ENCODE measurements around the gene CDH24. TPM values are rescaled to one million over a fixed set of nuclear protein-coding genes. Genes with fewer than 3 reads are reported as not detected.

CDH24 gene
- total and polyA plus RNA-seq, 9 of the 15 experiments (the other 6 are each of a cell fraction or from before 2014, with no cell fraction given) = 0.04 to 16.2 (median 4.9) TPM

DNA sequence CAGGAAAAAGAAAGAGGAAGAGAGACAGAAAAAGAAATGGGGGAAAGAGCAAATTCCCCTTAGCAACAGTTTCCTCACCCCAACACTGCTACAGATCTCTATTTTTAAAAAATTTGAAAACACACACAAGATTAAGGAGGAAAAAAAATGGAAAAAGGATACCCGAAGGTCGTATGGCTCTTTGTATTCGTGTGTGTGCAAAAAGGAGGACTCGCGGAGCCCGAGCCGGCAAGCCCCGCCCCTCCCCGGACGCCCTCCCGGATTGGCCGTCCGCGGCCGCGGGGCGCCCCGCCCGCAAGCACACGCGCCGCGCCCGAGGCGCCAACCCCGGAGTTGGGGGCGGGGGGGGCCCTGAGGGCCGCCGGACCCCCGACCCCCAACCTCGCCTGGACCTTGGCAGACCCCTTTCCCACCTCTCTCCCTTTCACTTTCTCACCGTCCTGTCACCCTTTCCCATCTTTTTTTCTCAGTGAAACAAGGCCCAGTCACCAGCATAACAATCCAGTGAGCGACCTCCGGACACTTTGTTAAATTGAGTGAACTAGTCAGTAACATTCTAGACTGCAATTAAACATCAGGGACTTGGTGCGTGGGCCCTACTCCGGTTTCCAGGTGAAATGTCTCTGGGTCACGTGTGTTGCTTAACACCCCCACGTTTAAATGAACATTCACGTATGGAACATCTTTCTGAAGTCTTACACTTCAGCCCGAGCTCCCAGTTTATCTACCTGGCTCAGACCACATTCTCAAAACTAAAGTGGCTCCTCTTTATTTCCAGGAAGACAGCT, 47.2 kb downstream of the CDH24 start, which contains the start of gene C14orf93 (continued):
- TF ChIP-seq KDM5B (IDR thresholded peaks at IDR 0.05; ENCODE audit: insufficient replicate concordance, low read depth, low read length) = no peak
- no peak for TF ChIP-seq PTRF (tag; IDR thresholded peaks at IDR 0.05)
- TF ChIP-seq TAF7 (tag; IDR thresholded peaks at IDR 0.05) = peak; percentile 81
- TF ChIP-seq, protein P1, sequence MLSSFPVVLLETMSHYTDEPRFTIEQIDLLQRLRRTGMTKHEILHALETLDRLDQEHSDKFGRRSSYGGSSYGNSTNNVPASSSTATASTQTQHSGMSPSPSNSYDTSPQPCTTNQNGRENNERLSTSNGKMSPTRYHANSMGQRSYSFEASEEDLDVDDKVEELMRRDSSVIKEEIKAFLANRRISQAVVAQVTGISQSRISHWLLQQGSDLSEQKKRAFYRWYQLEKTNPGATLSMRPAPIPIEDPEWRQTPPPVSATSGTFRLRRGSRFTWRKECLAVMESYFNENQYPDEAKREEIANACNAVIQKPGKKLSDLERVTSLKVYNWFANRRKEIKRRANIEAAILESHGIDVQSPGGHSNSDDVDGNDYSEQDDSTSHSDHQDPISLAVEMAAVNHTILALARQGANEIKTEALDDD (IDR thresholded peaks at IDR 0.05) = peak; percentile 18; the same call in 1 of the 2 replicates
- no peak for TF ChIP-seq HMG20B (CRISPR knock-in tag; IDR thresholded peaks at IDR 0.05)
- no peak for TF ChIP-seq IRF2 (CRISPR knock-in tag; IDR thresholded peaks at IDR 0.05)
- no peak for TF ChIP-seq ZNF184 (CRISPR knock-in tag; IDR thresholded peaks at IDR 0.05)
- no peak for TF ChIP-seq ZNF224 (CRISPR knock-in tag; IDR thresholded peaks at IDR 0.05)
- TF ChIP-seq, protein P2, sequence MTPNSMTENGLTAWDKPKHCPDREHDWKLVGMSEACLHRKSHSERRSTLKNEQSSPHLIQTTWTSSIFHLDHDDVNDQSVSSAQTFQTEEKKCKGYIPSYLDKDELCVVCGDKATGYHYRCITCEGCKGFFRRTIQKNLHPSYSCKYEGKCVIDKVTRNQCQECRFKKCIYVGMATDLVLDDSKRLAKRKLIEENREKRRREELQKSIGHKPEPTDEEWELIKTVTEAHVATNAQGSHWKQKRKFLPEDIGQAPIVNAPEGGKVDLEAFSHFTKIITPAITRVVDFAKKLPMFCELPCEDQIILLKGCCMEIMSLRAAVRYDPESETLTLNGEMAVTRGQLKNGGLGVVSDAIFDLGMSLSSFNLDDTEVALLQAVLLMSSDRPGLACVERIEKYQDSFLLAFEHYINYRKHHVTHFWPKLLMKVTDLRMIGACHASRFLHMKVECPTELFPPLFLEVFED (CRISPR knock-in tag; conservative IDR thresholded peaks at IDR 0.05) = 0 out of 2 replicates have a peak, but pooled peaks have one; percentile 65
- TF ChIP-seq, protein P3, sequence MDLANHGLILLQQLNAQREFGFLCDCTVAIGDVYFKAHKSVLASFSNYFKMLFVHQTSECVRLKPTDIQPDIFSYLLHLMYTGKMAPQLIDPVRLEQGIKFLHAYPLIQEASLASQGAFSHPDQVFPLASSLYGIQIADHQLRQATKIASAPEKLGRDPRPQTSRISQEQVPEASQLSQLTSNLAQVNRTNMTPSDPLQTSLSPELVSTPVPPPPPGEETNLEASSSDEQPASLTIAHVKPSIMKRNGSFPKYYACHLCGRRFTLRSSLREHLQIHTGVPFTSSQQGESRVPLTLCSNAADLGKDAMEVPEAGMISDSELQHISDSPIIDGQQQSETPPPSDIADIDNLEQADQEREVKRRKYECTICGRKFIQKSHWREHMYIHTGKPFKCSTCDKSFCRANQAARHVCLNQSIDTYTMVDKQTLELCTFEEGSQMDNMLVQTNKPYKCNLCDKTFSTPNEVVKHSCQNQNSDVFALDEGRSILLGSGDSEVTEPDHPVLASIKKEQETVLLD (IDR thresholded peaks at IDR 0.05) = peak; percentile 70
- TF ChIP-seq, protein P4, sequence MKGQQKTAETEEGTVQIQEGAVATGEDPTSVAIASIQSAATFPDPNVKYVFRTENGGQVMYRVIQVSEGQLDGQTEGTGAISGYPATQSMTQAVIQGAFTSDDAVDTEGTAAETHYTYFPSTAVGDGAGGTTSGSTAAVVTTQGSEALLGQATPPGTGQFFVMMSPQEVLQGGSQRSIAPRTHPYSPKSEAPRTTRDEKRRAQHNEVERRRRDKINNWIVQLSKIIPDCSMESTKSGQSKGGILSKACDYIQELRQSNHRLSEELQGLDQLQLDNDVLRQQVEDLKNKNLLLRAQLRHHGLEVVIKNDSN (CRISPR knock-in tag; IDR thresholded peaks at IDR 0.05) = peak; percentile 84
- TF ChIP-seq MTA1 (IDR thresholded peaks at IDR 0.05; ENCODE audit: borderline replicate concordance) = no peak
- no peak for TF ChIP-seq TBL1XR1 (IDR thresholded peaks at IDR 0.05; ENCODE audit: low read length in 2 of 2)
- no peak for TF ChIP-seq ZNF717 (CRISPR knock-in tag; IDR thresholded peaks at IDR 0.05)
- no peak for TF ChIP-seq CBX3 (IDR thresholded peaks at IDR 0.05; ENCODE audit: borderline replicate concordance in 1 of 2, low read length in 2 of 2)
- TF ChIP-seq TAL1 (IDR thresholded peaks at IDR 0.05) = no peak
- no peak for TF ChIP-seq MYBL2 (IDR thresholded peaks at IDR 0.05; ENCODE audit: low read depth)
- TF ChIP-seq MYBL2 (CRISPR knock-in tag; IDR thresholded peaks at IDR 0.05; ENCODE audit: borderline replicate concordance) = no peak
- TF ChIP-seq MTF1 (CRISPR knock-in tag; IDR thresholded peaks at IDR 0.05; ENCODE audit: borderline replicate concordance) = no peak
- TF ChIP-seq, protein P5, sequence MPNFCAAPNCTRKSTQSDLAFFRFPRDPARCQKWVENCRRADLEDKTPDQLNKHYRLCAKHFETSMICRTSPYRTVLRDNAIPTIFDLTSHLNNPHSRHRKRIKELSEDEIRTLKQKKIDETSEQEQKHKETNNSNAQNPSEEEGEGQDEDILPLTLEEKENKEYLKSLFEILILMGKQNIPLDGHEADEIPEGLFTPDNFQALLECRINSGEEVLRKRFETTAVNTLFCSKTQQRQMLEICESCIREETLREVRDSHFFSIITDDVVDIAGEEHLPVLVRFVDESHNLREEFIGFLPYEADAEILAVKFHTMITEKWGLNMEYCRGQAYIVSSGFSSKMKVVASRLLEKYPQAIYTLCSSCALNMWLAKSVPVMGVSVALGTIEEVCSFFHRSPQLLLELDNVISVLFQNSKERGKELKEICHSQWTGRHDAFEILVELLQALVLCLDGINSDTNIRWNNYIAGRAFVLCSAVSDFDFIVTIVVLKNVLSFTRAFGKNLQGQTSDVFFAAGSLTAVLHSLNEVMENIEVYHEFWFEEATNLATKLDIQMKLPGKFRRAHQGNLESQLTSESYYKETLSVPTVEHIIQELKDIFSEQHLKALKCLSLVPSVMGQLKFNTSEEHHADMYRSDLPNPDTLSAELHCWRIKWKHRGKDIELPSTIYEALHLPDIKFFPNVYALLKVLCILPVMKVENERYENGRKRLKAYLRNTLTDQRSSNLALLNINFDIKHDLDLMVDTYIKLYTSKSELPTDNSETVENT (CRISPR knock-in tag; IDR thresholded peaks at IDR 0.05) = 0 out of 2 replicates have a peak, but pooled peaks have one; percentile 31
- no peak for TF ChIP-seq TAF15 (IDR thresholded peaks at IDR 0.05; ENCODE audit: low read depth, low read length)
- no peak for TF ChIP-seq KDM1A (IDR thresholded peaks at IDR 0.05)
